HEK293 (cell line): Measurements from ENCODE around the gene LMTK2.

Experiments used
- CTCF ChIA-PET: fragments of 350-600 bp; formaldehyde crosslinking; extraction: SDS; loops from one replicate; lab custom pipeline; 2021; ENCODE audit warnings: antibody characterized with exemption; lab: Yijun Ruan, JAX
- POLR2A ChIA-PET: fragments of 300-600 bp; formaldehyde crosslinking; extraction: SDS; loops from one replicate; lab custom pipeline; 2020; ENCODE audit warnings: antibody characterized with exemption, inconsistent platforms; lab: Yijun Ruan, JAX
- H3K27ac ChIP-seq: fragments of 200-500 bp; sonication (Bioruptor generic); 2 replicates; pipeline ENCODE4 v1.5.1; 2014; ENCODE audit warnings: low read depth, low read length, control low read depth, inconsistent platforms; ENCODE audit errors: extremely low read depth
- H3K36me3 ChIP-seq, 2 experiments: fragments of 200-500 bp in 1 of 2; sonication (Bioruptor generic) in 1 of 2; 1 replicate in 1 of 2; 2 replicates in 1 of 2; pipeline ENCODE4 v1.5.1; 2014 to 2017; ENCODE audit warnings: inconsistent platforms in 2 of 2, low read length in 2 of 2; ENCODE audit not compliant: control insufficient read depth in 2 of 2, insufficient read depth in 1 of 2
- H3K4me1 ChIP-seq: fragments of 200-500 bp; sonication (Bioruptor generic); 2 replicates; pipeline ENCODE4 v1.5.1; 2014; ENCODE audit warnings: mild to moderate bottlenecking, low read length, inconsistent platforms; ENCODE audit not compliant: control insufficient read depth, insufficient read depth
- H3K4me3 ChIP-seq: 2 replicates; pipeline ENCODE4 v1.5.1; 2011; ENCODE audit warnings: low read depth, mild to moderate bottlenecking, control low read depth, low read length, moderate library complexity
- H3K9me3 ChIP-seq: fragments of 200-500 bp; sonication (Bioruptor generic); 2 replicates; pipeline ENCODE4 v1.5.1; 2014; ENCODE audit warnings: low read depth, low read length, inconsistent platforms; ENCODE audit not compliant: control insufficient read depth, insufficient read depth
- HIC1 ChIP-seq: fragments of 450-650 bp; formaldehyde crosslinking; IDR thresholded peaks from 2 replicates; pipeline ENCODE4 v1.5.1; 2016; ENCODE audit warnings: missing biosample characterization, missing genetic modification characterization
- PRDM2 ChIP-seq: fragments of 450-650 bp; formaldehyde crosslinking; IDR thresholded peaks from 2 replicates; pipeline ENCODE4 v1.5.1; 2016; ENCODE audit warnings: missing biosample characterization, missing genetic modification characterization, borderline replicate concordance
- REPIN1 ChIP-seq: fragments of 450-650 bp; formaldehyde crosslinking; IDR thresholded peaks from 2 replicates; pipeline ENCODE4 v1.5.1; 2017; ENCODE audit warnings: missing biosample characterization, missing genetic modification characterization, low read depth
- SP3 ChIP-seq: fragments of 450-650 bp; formaldehyde crosslinking; IDR thresholded peaks from 2 replicates; pipeline ENCODE4 v1.5.1; 2016; ENCODE audit warnings: missing biosample characterization, missing genetic modification characterization
- TCF7L2 ChIP-seq: IDR thresholded peaks from 2 replicates; pipeline ENCODE4 v1.6.1; 2011; ENCODE audit warnings: low read depth, mild to moderate bottlenecking, inconsistent platforms, low read length, moderate library complexity, borderline replicate concordance
- TRIM28 ChIP-seq: IDR thresholded peaks from 2 replicates; pipeline ENCODE4 v1.6.1; 2011; ENCODE audit warnings: low read length, control low read depth, borderline replicate concordance
- WT1 ChIP-seq: fragments of 450-650 bp; formaldehyde crosslinking; IDR thresholded peaks from 2 replicates; pipeline ENCODE4 v1.5.1; 2016; ENCODE audit warnings: missing biosample characterization, missing genetic modification characterization
- ZBTB1 ChIP-seq: fragments of 450-650 bp; formaldehyde crosslinking; IDR thresholded peaks from 2 replicates; pipeline ENCODE4 v1.5.1; 2016; ENCODE audit warnings: missing biosample characterization, missing genetic modification characterization
- ZIC2 ChIP-seq: fragments of 450-650 bp; formaldehyde crosslinking; IDR thresholded peaks from 2 replicates; pipeline ENCODE4 v1.5.1; 2016; ENCODE audit warnings: missing biosample characterization, missing genetic modification characterization
- ZNF157 ChIP-seq: fragments of 450-650 bp; formaldehyde crosslinking; IDR thresholded peaks from 2 replicates; pipeline ENCODE4 v1.5.1; 2016; ENCODE audit warnings: missing biosample characterization, missing genetic modification characterization
- ZNF175 ChIP-seq: fragments of 450-650 bp; formaldehyde crosslinking; IDR thresholded peaks from 2 replicates; pipeline ENCODE4 v1.5.1; 2016; ENCODE audit warnings: missing biosample characterization, missing genetic modification characterization
- ZNF239 ChIP-seq: fragments of 450-650 bp; formaldehyde crosslinking; IDR thresholded peaks from 2 replicates; pipeline ENCODE4 v1.5.1; 2016; ENCODE audit warnings: missing biosample characterization, missing genetic modification characterization
- ZNF280D ChIP-seq: fragments of 450-650 bp; formaldehyde crosslinking; IDR thresholded peaks from 2 replicates; pipeline ENCODE4 v1.5.1; 2016; ENCODE audit warnings: missing biosample characterization, missing genetic modification characterization
- ZNF394 ChIP-seq: fragments of 450-650 bp; formaldehyde crosslinking; IDR thresholded peaks from 2 replicates; pipeline ENCODE4 v1.5.1; 2016; ENCODE audit warnings: missing biosample characterization, missing genetic modification characterization, mild to moderate bottlenecking, moderate library complexity, borderline replicate concordance
- ZNF416 ChIP-seq: fragments of 450-650 bp; formaldehyde crosslinking; IDR thresholded peaks from 2 replicates; pipeline ENCODE4 v1.5.1; 2016; ENCODE audit warnings: missing biosample characterization, missing genetic modification characterization
- ZNF423 ChIP-seq: fragments of 450-650 bp; formaldehyde crosslinking; IDR thresholded peaks from 2 replicates; pipeline ENCODE4 v1.5.1; 2016; ENCODE audit warnings: missing biosample characterization, missing genetic modification characterization
- ZNF585B ChIP-seq: fragments of 450-650 bp; formaldehyde crosslinking; IDR thresholded peaks from 2 replicates; pipeline ENCODE4 v1.5.1; 2016; ENCODE audit warnings: missing biosample characterization, missing genetic modification characterization
- ZNF610 ChIP-seq: fragments of 450-650 bp; formaldehyde crosslinking; IDR thresholded peaks from 2 replicates; pipeline ENCODE4 v1.5.1; 2016; ENCODE audit warnings: missing biosample characterization, missing genetic modification characterization, borderline replicate concordance
- ZNF629 ChIP-seq: fragments of 450-650 bp; formaldehyde crosslinking; IDR thresholded peaks from 2 replicates; pipeline ENCODE4 v1.5.1; 2017; ENCODE audit warnings: missing biosample characterization, missing genetic modification characterization
- ZNF639 ChIP-seq: fragments of 450-650 bp; formaldehyde crosslinking; IDR thresholded peaks from 2 replicates; pipeline ENCODE4 v1.5.1; 2016; ENCODE audit warnings: missing biosample characterization, missing genetic modification characterization
- ZNF701 ChIP-seq: fragments of 450-650 bp; formaldehyde crosslinking; IDR thresholded peaks from 2 replicates; pipeline ENCODE4 v1.5.1; 2016; ENCODE audit warnings: missing biosample characterization, missing genetic modification characterization
- ZNF830 ChIP-seq: fragments of 450-650 bp; IDR thresholded peaks from 2 replicates; pipeline ENCODE4 v1.5.0; 2018; ENCODE audit warnings: missing biosample characterization, missing genetic modification characterization, low read depth, mild to moderate bottlenecking, moderate library complexity
- ZSCAN5A ChIP-seq: fragments of 450-650 bp; formaldehyde crosslinking; IDR thresholded peaks from 2 replicates; pipeline ENCODE4 v1.5.1; 2016; ENCODE audit warnings: missing biosample characterization, missing genetic modification characterization

LMTK2 gene

GRCh38 chr7:98090116-98090515 lies 16.5 kb upstream of the LMTK2 start:
- TF ChIP-seq PRDM2 (tag by site-specific recombination) (no peak), ZNF416 (tag by site-specific recombination) (no peak), ZBTB1 (tag by site-specific recombination) (no peak), ZNF585B (tag by site-specific recombination) (no peak), ZNF701 (tag by site-specific recombination) (no peak), ZNF157 (tag by site-specific recombination) (no peak), WT1 (no peak), ZNF280D (no peak), ZNF394 (tag by site-specific recombination) (no peak), ZNF239 (no peak), REPIN1 (no peak)
- TF ChIP-seq, all 188 proteins: peak for 0
- Histone ChIP-seq H3K9me3 (no peaks in the 10 kb centered on the region), H3K4me1 (no peaks in the 10 kb centered on the region), H3K36me3 (no peaks in the 10 kb centered on the region), H3K4me3 (no peak overlapping the region), H3K27ac (no peak overlapping the region)
- ChIA-PET CTCF (interaction anchor here (0.9 kb wide), 1 partner anchor 78 kb away, joined by 3 read pairs; no protein-coding TSS in a partner anchor), POLR2A (no interaction called here)

GRCh38 chr7:98091061-98091460 lies 15.6 kb upstream of the LMTK2 start:
- ChIA-PET CTCF (no interaction called here), POLR2A (no interaction called here)
- TF ChIP-seq ZSCAN5A (no peak), TRIM28 (no peak), ZNF423 (no peak), ZNF610 (no peak), ZNF830 (tag by site-specific recombination) (no peak), TCF7L2 (no peak), SP3 (tag by site-specific recombination) (no peak), ZNF175 (no peak), ZIC2 (tag by site-specific recombination) (no peak), ZNF629 (tag by site-specific recombination) (no peak), HIC1 (tag by site-specific recombination) (no peak), ZNF639 (tag by site-specific recombination) (no peak)

More at GRCh38 chr7:98091061-98091460, 15.6 kb upstream of the LMTK2 start:
- no peaks in the 10 kb centered on the region for H3K9me3 ChIP-seq
- no peak overlapping the region for H3K27ac ChIP-seq
- no peak overlapping the region for H3K4me3 ChIP-seq
- no peaks in the 10 kb centered on the region for H3K36me3 ChIP-seq
- H3K4me1 ChIP-seq, result no peaks in the 10 kb centered on the region
